Stimulated activated CD8-positive, alpha-beta memory T cell treated with anti-CD3 and anti-CD28 coated beads, Interleukin-7, amount 100 ng/mL, for 24 hours (primary cell): ENCODE data around the gene PTPRT.

Source experiments
- DNase-seq: peaks from one replicate; pipeline ENCODE4 v3.0.0-alpha.2; 2020; ENCODE audit warnings: low read depth

The PTPRT gene

GRCh38 chr20:42611889-42612837 lies 577.5 kb downstream of the PTPRT start:
- DNase-seq = no peak

GRCh38 chr20:42611423-42611822 lies 578.3 kb downstream of the PTPRT start:
- DNase-seq = no peak

- no peak for DNase-seq
These were observed 579.6 kb downstream of the PTPRT start for GRCh38 chr20:42610070-42610469.

GRCh38 chr20:42609618-42610017 lies 580.1 kb downstream of the PTPRT start:
- no peak for DNase-seq

- DNase-seq = no peak
These were observed 584.4 kb downstream of the PTPRT start for GRCh38 chr20:42604998-42605956.

- no peak for DNase-seq
These were observed 586.1 kb downstream of the PTPRT start for GRCh38 chr20:42603655-42604054.

- DNase-seq = no peak
These were observed 591.1 kb downstream of the PTPRT start for GRCh38 chr20:42598581-42598980.

GRCh38 chr20:42595625-42596024 lies 594.1 kb downstream of the PTPRT start:
- no peak for DNase-seq

- no peak for DNase-seq
These were observed 595.0 kb downstream of the PTPRT start for GRCh38 chr20:42594659-42595058.

GRCh38 chr20:42594011-42594410 lies 595.7 kb downstream of the PTPRT start:
- no peak for DNase-seq

GRCh38 chr20:42589976-42590639 lies 599.6 kb downstream of the PTPRT start:
- DNase-seq = no peak

GRCh38 chr20:42588847-42589246 lies 600.9 kb downstream of the PTPRT start:
- DNase-seq = no peak

DNA sequence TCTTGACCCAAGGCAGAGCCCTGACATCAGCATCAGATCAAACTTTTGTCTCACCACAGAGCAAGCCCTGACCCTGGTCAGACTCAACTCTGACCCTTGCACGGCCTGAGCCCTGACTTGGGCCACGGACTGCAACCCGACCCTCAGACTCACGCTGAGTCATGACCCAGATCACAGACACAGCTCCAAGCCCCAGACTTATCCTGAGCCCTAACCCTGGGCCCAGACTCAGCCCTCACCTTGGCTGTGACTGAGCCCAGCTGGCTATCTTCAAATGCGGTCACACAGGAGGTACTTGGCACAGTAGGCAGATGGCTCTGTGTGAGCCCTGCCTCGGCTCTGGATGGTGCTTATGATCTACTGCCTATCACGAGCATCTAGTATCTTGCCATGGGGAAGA lies 602.3 kb downstream of the PTPRT start:
- no peak for DNase-seq

DNA sequence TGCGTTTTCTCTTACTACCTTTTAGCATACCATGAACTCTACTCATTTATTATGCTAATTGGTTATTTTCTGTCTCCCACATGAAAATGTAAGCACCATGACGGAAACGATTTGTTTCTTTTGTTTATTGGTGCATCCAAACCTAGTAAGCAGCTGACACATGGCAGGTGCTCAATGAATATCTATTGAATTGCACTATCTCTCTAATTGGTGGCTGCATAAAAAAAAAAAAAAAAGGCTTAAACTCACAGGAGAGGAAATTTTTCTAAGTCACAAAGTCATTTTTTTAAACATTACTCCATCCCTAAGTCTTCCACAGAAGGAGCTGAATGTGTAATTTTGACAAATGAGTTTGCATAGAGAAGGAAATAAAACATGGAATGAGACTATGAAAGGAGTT lies 608.4 kb downstream of the PTPRT start:
- DNase-seq = no peak

DNA sequence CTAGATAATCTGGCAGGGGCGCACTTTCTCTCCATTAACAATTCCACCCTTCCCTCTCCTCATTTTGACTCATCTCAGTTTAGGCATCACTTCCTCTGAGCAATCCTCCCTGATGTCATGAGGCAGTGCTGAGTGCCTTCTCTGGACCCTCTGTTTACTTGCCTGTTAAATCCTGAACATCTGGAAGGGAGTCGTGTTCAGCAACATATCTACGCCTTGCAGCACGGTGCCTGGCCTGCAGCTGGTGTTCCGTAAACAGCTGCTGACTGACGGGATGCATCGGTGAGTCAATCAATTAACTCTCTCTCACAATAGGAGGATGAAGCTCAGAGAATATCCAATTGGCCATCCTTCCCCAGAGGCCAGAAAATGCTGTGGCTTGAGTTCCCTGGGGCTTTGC lies 613.5 kb downstream of the PTPRT start:
- DNase-seq = no peak

DNA sequence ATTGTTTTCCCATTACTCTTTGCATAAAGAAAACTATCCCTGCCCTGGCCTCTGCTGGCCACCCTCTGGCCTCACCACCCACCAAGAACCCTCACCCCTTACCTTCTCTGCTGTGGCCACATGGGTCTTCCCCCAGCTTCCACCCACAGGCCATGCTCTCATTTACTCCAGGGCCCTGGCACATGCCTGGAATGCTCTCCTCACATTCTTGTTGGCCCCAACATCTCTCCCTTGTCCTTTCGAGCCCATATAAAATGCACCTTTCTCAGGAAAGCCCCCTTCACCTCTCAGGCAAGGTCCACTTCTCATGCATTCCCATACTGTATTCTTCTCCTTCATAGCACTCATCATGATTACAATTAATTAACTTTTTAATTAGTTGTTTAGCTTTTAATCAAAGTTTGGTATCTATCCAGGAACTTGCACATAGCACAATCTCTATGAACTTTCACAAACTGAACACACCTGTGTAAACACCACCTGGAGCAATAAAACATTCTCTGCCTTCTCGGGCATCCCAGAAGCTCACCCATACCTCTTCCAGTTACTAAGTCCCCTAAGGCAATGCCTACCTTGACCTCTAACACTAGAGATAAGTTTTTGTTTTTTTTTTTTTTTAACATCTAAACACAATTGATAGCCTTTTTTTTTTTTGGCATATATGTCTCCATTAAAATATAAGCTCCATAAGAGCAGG lies 617.2 kb downstream of the PTPRT start:
- no peak for DNase-seq

- no peak for DNase-seq
These were observed 622.3 kb downstream of the PTPRT start for GRCh38 chr20:42567409-42567808.

DNA sequence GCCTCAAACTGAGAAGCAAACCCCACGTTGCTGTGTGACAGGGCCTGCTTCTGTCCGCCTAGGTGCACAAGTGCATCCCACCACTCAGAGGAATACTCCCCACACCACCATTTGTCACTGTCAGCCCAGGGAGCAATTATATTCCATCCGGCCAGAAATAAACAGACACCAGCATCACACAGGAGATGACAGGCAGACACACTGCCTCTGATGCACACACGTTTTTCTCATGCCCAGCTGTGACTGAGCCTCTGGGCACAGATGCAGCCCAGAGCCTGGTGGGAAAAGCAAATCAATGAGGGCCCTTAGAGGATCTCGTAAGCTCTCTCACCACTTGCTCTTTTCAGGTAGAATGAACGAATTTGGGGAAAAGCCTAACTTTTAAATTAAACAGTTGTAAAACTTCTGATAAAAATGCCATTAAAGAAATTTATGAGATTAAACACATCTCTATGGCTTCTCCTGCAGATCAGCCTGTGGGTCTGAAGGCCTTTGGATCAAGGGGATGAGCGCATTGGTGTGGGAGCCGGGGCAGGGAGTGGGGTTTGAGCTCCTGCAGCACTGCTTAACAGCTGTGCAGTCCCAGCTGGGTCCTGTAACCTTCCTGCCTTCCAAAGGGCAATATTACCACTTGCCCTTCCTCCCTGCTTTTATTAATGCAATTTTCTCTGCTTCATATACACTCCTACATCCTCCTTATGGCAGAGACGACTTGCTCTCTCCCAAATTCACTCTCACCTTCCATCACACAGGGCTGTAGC lies 624.3 kb downstream of the PTPRT start:
- DNase-seq = no peak

DNA sequence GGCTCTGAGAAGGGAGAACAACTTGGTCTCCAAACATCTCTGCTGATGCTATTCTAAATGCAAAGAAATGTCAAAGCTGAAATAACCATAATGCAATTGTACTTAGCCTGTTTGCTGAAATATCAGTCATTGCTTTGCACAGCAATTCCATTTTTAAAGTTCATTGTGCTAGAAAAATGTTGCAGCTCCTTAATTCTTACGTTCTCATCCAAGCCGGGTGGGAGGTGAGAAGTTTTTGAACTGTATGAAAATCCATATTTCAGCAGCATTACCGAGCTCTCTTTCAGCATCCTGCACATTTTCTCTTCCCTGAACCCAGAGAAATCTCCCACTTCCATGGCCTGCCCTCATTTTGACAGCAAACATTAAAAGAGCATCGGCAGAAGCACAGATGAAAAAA lies 630.0 kb downstream of the PTPRT start:
- DNase-seq = no peak

- DNase-seq = no peak
These were observed 633.1 kb downstream of the PTPRT start for GRCh38 chr20:42556575-42556974.

DNA sequence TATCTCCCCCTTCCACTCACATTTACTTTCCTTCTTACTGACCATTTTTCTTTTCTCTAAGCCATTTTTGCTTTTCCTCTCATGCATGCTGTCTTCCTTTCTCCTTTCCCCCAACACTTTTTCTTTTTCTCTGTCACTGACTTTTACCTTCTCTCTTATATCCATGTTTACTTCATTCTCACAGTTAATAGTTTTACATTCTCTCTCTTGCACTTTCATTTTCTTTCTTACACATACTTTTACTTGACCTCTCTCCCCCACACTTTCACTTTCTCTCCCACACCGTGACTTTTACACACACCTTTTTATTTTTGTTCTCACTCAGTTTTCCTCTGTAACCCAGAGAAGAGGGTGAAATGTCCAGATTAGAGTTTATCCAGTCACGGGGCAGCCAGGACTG lies 636.3 kb downstream of the PTPRT start:
- no peak for DNase-seq
